ENCODE measurements around the gene EXTL1. TPM values are rescaled to one million over a fixed set of nuclear protein-coding genes. Genes with fewer than 3 reads are reported as not detected.
A peak's percentile ranks its signal among the peaks of the same experiment; 100 is the strongest.

Gene EXTL1
- total and polyA plus RNA-seq, 8 donors, result 0.18 to 26.3 (median 0.31) TPM; not detected in 4

- Histone ChIP-seq H3K27ac (no peak overlapping the region), H3K27me3 (peaks cover 0 to 10% (median 0%) of the 10 kb centered on the region in 3 donors), H3K4me3 (no peak overlapping the region), H3K9me3 (no peaks in the 10 kb centered on the region), H3K36me3 (no peaks in the 10 kb centered on the region), H3K4me1 (no peaks in the 10 kb centered on the region)
- TF ChIP-seq EP300 (IDR thresholded peaks at IDR 0.05), result no peak
- no peak for TF ChIP-seq POLR2AphosphoS5 (IDR thresholded peaks at IDR 0.05)
- no peak for DNase-seq
- intact Hi-C loops (cut with DNase I; ENCODE audit: low total_unique reads), result no loop called here
- WGBS, 5 donors, result 59 to 78% (median 64%) methylated on average over 7 of the region's 7 CpGs
Measured at GRCh38 chr1:26059906-26060305, 38.3 kb downstream of the EXTL1 start.

- Histone ChIP-seq H3K27ac (no peak overlapping the region), H3K36me3 (no peaks in the 10 kb centered on the region), H3K4me1 (no peaks in the 10 kb centered on the region), H3K4me3 (no peak overlapping the region), H3K27me3 (peaks cover 0 to 10% (median 0%) of the 10 kb centered on the region in 3 donors), H3K9me3 (no peaks in the 10 kb centered on the region)
- no peak for DNase-seq
- WGBS, 5 donors, result 72 to 84% (median 79%) methylated on average over 8 to 12 of the region's 12 CpGs
- intact Hi-C loops (cut with DNase I; ENCODE audit: low total_unique reads), result no loop called here
- TF ChIP-seq, protein P1, sequence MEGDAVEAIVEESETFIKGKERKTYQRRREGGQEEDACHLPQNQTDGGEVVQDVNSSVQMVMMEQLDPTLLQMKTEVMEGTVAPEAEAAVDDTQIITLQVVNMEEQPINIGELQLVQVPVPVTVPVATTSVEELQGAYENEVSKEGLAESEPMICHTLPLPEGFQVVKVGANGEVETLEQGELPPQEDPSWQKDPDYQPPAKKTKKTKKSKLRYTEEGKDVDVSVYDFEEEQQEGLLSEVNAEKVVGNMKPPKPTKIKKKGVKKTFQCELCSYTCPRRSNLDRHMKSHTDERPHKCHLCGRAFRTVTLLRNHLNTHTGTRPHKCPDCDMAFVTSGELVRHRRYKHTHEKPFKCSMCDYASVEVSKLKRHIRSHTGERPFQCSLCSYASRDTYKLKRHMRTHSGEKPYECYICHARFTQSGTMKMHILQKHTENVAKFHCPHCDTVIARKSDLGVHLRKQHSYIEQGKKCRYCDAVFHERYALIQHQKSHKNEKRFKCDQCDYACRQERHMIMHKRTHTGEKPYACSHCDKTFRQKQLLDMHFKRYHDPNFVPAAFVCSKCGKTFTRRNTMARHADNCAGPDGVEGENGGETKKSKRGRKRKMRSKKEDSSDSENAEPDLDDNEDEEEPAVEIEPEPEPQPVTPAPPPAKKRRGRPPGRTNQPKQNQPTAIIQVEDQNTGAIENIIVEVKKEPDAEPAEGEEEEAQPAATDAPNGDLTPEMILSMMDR (IDR thresholded peaks at IDR 0.05), result no peak
- TF ChIP-seq EP300 (IDR thresholded peaks at IDR 0.05), result no peak
- TF ChIP-seq POLR2AphosphoS5 (IDR thresholded peaks at IDR 0.05), result no peak
- no peak for TF ChIP-seq POLR2A (IDR thresholded peaks at IDR 0.05)
Measured at GRCh38 chr1:26060832-26061574, 39.4 kb downstream of the EXTL1 start.

GRCh38 chr1:26064553-26064952 lies 43.0 kb downstream of the EXTL1 start:
- intact Hi-C loops (cut with DNase I; ENCODE audit: low total_unique reads), result no loop called here
- 31 to 60% (median 44%) methylated on average over 3 of the region's 3 CpGs for WGBS, 5 donors
- peak in 1 of 2 donors; percentile 38 for DNase-seq
- no peaks in the 10 kb centered on the region for H3K36me3 ChIP-seq
- no peak overlapping the region for H3K4me3 ChIP-seq
- TF ChIP-seq POLR2A (IDR thresholded peaks at IDR 0.05) (no peak), EP300 (IDR thresholded peaks at IDR 0.05) (no peak), POLR2AphosphoS5 (IDR thresholded peaks at IDR 0.05) (no peak)
- TF ChIP-seq, protein P1 (IDR thresholded peaks at IDR 0.05), result no peak
- peaks cover 7 to 15% (median 11%) of the 10 kb centered on the region in 4 donors for H3K4me1 ChIP-seq
- no peak overlapping the region for H3K27ac ChIP-seq
- no peaks in the 10 kb centered on the region for H3K9me3 ChIP-seq
- peaks cover 0 to 34% (median 0%) of the 10 kb centered on the region in 3 donors for H3K27me3 ChIP-seq

- no peak overlapping the region for H3K27ac ChIP-seq
Measured at GRCh38 chr1:26066160-26066559, 44.6 kb downstream of the EXTL1 start.

More at GRCh38 chr1:26066160-26066559, 44.6 kb downstream of the EXTL1 start:
- WGBS, 5 donors, result 79 to 84% (median 83%) methylated on average over 15 of the region's 15 CpGs
- Histone ChIP-seq H3K9me3 (no peaks in the 10 kb centered on the region), H3K27me3 (peaks cover 0 to 24% (median 0%) of the 10 kb centered on the region in 3 donors), H3K36me3 (no peaks in the 10 kb centered on the region), H3K4me3 (no peak overlapping the region), H3K4me1 (peaks cover 7 to 15% (median 11%) of the 10 kb centered on the region in 4 donors)
- intact Hi-C loops (cut with DNase I; ENCODE audit: low total_unique reads), result no loop called here
- TF ChIP-seq POLR2A (IDR thresholded peaks at IDR 0.05) (no peak), EP300 (IDR thresholded peaks at IDR 0.05) (no peak), POLR2AphosphoS5 (IDR thresholded peaks at IDR 0.05) (no peak)
- TF ChIP-seq, protein P1 (IDR thresholded peaks at IDR 0.05), result no peak
- DNase-seq, result no peak
